GM18498 (cell line): Measurements from ENCODE around the gene AMN.

Source experiments
- ATAC-seq: cut with Tn5 transposase; IDR thresholded peaks from one replicate; pipeline ENCODE4 v1.9.1; 2021; ENCODE audit warnings: mild to moderate bottlenecking, moderate library complexity; ENCODE audit not compliant: unreplicated experiment

AMN gene

DNA sequence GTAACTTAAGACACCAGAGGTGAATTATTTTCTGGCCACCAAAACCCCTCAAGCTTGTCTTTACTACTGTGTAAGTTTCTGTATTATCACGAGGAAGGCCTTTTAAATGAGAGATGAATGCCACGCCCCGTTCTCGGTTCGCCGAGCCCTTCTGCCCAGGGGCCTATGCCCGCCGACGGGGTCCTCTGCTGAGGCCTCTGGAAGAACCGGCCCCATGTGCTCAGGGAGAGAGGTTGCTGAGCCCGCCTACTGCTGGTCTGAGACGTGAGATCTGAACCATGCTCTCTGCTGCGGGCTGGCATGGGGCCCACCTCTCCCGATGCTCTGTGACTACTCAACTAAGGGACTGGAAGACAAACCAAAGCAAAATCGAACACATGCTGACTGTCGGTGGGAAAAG is 21.0 kb downstream of the AMN start:
- no peak for ATAC-seq

DNA sequence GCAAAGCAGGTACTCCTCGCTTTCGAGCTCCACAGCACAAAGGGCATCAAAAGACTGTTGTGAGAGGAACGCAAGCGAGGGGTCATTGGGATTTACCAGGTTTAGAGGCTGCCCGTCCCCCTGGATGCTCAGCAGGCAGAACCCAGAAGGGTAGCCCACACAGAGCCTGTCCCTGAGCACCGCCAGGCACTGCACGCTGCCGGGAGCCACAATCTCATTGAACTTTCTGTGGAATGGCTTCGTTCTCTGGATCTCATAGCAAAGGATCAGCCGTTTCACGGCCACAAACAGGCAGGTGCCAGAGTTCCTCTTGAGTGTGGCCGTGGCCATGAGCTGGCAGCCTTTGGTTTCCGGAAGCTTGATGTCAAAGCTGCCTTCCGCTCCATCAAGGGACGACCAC is 21.5 kb downstream of the AMN start:
- ATAC-seq, result no peak

DNA sequence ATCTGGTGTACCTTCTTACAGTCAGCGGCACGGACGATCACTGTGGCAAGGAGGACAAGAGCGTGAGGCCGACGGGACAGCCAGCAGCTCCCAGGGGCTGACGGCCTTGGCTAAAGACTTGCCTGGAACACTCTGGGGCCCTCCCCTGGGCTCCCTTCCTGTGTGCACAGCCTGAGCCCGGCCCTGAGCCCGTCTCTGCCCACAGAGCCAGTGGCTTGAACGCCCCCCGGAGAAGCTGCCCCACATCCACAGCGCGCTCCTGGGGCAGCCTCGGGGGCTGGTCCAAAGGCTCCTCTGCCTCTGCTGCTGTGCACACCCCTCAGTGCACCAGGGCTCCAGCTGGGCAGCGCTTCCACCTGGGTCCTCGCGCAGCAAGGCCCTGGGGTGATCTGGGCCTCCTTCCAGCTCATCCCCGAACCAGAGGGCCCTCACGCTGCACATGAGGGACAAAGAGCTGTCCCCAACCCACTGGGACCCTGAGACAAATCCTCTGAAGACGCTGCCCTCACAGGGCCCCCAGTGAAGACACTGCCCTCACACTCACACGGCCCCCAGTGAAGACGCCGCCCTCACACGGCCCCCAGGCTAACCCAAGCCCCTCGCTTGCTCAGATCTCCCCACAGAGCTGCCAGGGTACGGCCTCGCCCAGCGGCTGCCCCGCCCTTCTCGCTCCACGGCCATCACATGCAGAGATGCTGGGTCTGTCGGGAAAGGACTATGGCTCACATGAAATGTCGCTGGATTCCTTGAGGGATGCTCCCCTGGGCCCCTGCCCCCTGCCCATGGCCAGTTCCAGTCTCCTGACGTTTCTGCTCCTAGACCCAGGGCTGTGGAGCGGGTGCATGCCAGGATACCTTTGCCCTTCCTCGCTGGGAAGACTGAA is 22.2 kb downstream of the AMN start:
- ATAC-seq, result no peak

- ATAC-seq, result no peak
These were observed 23.1 kb downstream of the AMN start for GRCh38 chr14:102945346-102946130.

DNA sequence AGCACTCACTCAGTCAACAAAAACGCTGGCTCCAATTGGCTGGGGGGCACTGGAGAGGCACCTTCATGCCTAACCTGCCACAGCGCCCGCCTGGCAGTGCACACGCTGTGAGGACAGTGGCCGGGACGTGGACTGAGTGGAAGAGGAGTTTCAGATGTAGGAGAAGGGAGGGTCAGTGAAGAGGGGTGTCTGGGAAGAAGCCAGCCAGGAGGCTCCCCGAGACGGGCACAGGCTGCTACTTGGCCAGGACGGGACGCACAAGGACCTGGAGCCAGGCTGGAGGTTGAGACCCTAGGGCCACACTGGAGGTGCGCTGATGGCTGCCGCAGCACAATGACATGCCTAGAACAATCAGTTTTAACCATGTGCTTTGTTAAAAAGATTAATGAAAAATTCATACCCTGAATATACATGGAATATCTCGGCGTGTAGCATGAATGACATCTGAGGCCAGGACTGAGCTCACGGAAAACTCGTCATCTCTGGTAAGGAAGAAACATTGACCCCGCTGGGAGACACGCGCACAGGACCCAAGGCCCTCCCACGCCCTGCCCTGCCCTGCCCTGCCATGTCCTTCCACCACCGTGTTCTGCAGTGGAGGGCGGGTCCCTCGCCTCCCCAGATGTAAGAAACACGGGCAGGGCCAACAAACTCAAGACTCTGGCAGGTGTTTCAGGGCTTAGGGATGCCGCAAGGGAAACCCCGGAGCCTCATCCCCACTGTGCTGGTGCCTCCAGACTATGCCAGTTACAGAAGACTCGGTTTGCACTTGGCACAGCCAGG is 25.0 kb downstream of the AMN start:
- ATAC-seq, result no peak

DNA sequence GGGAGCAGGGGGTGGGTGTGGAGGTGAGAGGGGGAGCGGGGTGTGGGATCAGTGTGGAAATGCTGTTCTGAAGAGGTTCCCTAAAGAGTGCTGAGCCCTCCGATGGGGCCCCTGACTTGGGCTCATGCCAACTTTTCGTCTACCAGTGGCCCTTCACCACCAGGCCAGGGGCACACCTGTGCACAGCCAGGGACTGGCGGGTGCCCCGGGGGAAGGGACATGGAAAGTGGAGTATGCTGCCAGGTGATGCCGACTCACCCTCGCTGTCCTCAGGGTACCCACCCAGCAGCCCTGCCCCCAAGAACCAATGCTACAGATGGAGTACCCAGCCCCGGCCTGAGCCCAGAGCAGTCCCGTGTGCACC is 26.2 kb downstream of the AMN start:
- ATAC-seq, result peak; percentile 22

DNA sequence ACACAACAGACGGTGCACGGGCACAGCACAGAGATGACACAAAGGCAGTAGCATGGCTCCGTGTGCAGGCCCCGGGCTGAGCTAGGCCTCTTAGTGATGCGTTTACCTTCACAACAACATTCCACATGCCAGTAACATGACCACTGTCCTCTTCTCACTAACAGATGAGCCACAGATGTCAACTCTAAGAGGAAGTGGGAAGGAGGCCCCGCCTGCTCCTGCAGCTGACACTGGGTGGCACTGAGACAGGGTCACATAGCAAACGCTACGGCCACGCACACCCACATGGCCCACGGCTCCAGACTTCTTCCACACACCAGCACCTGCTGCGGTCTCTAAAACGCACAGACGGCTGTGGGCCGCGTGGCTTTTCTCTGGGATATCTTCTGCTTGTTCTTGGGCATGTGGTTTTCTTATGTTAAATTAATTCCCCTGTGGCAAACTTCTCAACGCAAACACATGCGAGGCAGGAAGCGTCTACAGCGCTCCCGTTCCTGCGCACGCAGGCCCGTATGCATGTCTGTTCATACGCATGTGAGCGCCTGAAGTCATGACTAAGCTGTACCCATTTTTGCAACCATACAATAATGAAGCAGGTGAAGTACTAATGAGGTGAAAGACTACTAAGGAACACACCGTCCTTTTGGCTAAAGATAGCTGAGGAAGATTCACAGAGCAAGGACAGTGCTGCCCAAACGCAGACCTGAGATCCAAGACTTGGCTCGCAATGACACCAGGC is 26.8 kb downstream of the AMN start:
- peak; percentile 47 for ATAC-seq

- no peak for ATAC-seq
These were observed 27.5 kb downstream of the AMN start for GRCh38 chr14:102949801-102950451.

DNA sequence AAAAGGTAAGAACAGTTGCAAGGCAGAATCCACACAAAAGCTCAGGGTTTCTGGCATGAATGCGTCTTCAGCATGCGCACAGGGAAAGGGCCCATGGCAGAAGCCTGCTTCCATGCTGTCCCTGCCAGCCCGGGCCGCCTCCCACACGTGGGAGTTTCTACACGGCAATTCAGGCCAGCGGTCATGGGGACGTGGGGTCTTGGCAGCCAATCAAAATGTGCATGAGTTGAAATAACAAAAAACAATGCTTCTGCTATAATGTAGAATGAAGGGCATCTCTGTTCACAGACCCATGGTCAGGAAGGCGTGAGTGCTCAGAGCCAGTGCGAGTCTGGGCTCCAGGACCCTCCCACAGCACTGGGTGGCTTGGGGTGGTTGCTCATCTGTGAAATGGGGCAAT is 28.6 kb downstream of the AMN start:
- ATAC-seq, result no peak

DNA sequence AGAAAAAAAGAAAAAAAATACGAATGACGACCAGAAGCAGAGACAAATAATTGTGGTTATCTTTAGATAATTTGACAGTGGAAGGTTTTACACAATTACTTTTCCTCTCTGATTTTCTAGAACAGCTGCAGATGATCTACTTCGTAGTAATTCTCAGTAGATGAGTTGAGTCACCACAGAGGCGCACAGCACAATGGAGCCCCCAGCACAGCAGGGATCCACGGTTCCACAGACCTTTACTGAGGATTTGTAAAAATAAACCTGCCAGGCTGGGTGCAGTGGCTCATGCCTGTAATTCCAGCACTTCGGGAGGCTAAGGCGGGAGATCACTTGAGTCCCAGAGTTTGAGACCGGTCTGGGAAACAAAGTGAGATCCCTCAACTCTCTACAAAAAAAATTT is 29.3 kb downstream of the AMN start:
- ATAC-seq, result no peak

DNA sequence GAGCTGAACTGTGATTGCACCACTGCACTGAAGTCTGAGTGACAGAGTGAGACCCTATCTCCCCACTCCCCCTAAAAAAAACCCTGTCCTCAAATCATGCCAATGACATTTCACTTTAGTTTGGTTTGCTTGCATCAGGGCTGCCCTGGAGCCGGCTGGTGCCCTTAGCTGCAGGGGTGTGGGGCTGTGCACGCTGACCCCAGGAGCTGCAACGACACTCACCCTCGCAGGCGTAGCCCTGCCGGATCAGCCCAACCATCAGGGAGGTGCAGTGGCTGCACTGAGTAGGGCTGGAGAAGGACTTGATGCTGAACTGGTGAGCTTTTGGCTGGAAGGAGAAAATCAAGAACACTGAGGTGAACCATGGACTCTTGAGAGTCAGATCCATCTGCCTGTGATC is 29.8 kb downstream of the AMN start:
- no peak for ATAC-seq

DNA sequence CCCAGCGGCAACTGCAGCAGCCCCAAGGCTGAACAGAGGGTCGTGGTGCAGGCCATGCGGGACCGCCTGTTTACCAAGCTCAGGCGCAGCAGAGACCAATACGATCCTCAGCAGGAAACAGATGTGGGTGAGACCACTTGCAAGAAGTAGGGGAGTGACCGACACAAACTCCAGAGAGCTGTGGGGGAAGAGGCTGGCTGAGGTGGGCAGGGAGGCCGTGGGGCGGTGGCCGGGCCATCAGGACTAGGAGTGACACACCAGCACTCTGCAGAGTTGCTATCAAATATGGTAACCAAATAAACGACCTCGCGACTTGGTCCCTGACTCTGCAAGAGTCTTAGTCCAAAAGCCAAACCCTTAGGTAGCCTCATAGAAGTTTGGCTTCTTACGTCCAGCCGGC is 30.6 kb downstream of the AMN start:
- no peak for ATAC-seq

- ATAC-seq, result no peak
These were observed 31.8 kb downstream of the AMN start for GRCh38 chr14:102954081-102954789.

GRCh38 chr14:102955636-102956408 is 33.4 kb downstream of the AMN start:
- no peak for ATAC-seq

- no peak for ATAC-seq
These were observed 34.8 kb downstream of the AMN start for GRCh38 chr14:102957222-102957621.

DNA sequence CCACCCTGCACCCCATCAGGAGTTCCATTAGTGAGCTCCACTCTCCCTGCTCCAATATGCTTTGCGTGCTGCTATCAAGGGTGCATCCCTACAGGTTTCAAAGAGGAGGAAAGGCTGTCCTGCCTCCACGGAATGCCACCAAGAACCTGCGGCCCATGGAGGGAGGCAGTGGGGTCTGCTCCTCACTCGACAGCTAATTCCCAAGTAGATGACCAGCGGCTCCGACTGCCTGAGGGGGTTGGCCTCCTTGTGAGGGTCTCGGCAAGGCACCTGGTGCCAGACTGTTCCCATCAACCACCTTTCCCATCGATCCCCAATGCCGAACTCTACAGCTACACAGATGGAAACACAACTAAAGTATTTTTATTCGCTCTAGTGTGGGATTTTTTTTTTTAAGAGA is 36.0 kb downstream of the AMN start:
- ATAC-seq, result no peak

DNA sequence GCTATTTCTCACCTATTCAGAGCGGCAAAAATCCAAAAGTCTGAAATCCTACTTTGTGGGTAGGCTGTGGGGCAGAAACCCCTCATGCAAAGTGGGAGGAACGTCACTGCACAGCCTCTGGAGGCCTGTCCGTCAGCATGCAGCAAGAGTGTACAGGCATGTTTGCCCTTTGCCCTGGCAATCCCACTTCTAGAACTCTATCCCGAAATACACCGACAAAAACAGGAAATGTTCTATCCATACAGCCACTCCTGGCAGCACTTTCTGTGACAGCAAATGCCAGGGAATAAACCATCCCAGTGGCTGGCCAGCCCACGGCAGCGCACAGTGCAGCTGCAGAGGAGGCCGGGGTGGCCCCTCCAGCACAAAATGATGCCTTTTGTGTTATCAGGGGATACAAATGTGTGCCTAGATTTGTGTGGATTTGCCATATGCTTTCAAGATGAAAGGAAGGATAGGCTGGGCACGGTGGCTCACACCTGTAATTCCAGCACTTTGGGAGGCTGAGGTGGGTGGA is 39.7 kb downstream of the AMN start:
- ATAC-seq, result no peak

- ATAC-seq, result no peak
These were observed 41.8 kb downstream of the AMN start for GRCh38 chr14:102964152-102964730.
